Trophoblast cell (in vitro differentiated cells and primary cell): Measurements from ENCODE around the gene ZNF438.

Source experiments
- DNase-seq, 2 donors: peaks; one replicate each; pipeline ENCODE4 v3.0.0-alpha.2; 2016
- H2AFZ ChIP-seq: 2 replicates; pipeline ENCODE4 v1.6.1; 2013; ENCODE audit warnings: low read length, moderate library complexity, mild to moderate bottlenecking; ENCODE audit not compliant: insufficient read depth, poor library complexity
- H2AK5ac ChIP-seq: 2 replicates; pipeline ENCODE4 v1.6.1; 2013; ENCODE audit warnings: mild to moderate bottlenecking, low read length
- H2BK120ac ChIP-seq: 2 replicates; pipeline ENCODE4 v1.6.1; 2013; ENCODE audit warnings: low read length, mild to moderate bottlenecking, moderate library complexity; ENCODE audit not compliant: insufficient read depth, poor library complexity
- H2BK12ac ChIP-seq: 2 replicates; pipeline ENCODE4 v1.6.1; 2013; ENCODE audit warnings: mild to moderate bottlenecking, low read length, moderate library complexity
- H2BK5ac ChIP-seq: 2 replicates; pipeline ENCODE4 v1.6.1; 2013; ENCODE audit warnings: low read length, low read depth, moderate library complexity, mild to moderate bottlenecking; ENCODE audit not compliant: poor library complexity
- H3K14ac ChIP-seq: 2 replicates; pipeline ENCODE4 v1.6.1; 2013; ENCODE audit warnings: mild to moderate bottlenecking, low read length
- H3K18ac ChIP-seq: 2 replicates; pipeline ENCODE4 v1.6.1; 2013; ENCODE audit warnings: mild to moderate bottlenecking, low read length
- H3K23ac ChIP-seq: 2 replicates; pipeline ENCODE4 v1.6.1; 2013; ENCODE audit warnings: low read length
- H3K27ac ChIP-seq: 2 replicates; pipeline ENCODE4 v1.5.1; 2013; ENCODE audit warnings: low read depth, mild to moderate bottlenecking, inconsistent platforms, low read length, moderate library complexity
- H3K27me3 ChIP-seq: 2 replicates; pipeline ENCODE4 v1.6.1; 2013; ENCODE audit warnings: inconsistent platforms, mild to moderate bottlenecking, low read length, moderate library complexity; ENCODE audit not compliant: insufficient read depth
- H3K36me3 ChIP-seq, 2 experiments: 1 replicate in 1 of 2; 2 replicates in 1 of 2; pipeline ENCODE4 v1.6.1; 2013; ENCODE audit warnings: low read length in 2 of 2, mild to moderate bottlenecking in 2 of 2, moderate library complexity in 1 of 2; ENCODE audit not compliant: insufficient read depth in 2 of 2, control insufficient read depth in 1 of 2
- H3K4ac ChIP-seq: 2 replicates; pipeline ENCODE4 v1.6.1; 2013; ENCODE audit warnings: low read depth, mild to moderate bottlenecking, low read length, moderate library complexity
- H3K4me1 ChIP-seq, 2 experiments: 1 replicate in 1 of 2; 2 replicates in 1 of 2; pipeline ENCODE4 v1.6.1; 2013; ENCODE audit warnings: low read length in 2 of 2, mild to moderate bottlenecking in 2 of 2, moderate library complexity in 1 of 2; ENCODE audit not compliant: insufficient read depth in 2 of 2, control insufficient read depth in 1 of 2
- H3K4me2 ChIP-seq: 2 replicates; pipeline ENCODE4 v1.6.1; 2013; ENCODE audit warnings: inconsistent platforms, mild to moderate bottlenecking, low read length, moderate library complexity
- H3K4me3 ChIP-seq: 2 replicates; pipeline ENCODE4 v1.5.1; 2013; ENCODE audit warnings: mild to moderate bottlenecking, low read depth, low read length, inconsistent platforms
- H3K79me1 ChIP-seq: one replicate; pipeline ENCODE4 v1.6.1; 2013; ENCODE audit warnings: low read length
- H3K79me2 ChIP-seq: 2 replicates; pipeline ENCODE4 v1.6.1; 2013; ENCODE audit warnings: low read length, mild to moderate bottlenecking; ENCODE audit not compliant: control insufficient read depth, insufficient read depth, poor library complexity
- H3K9ac ChIP-seq: 2 replicates; pipeline ENCODE4 v1.6.1; 2013; ENCODE audit warnings: mild to moderate bottlenecking, low read length
- H3K9me3 ChIP-seq: 2 replicates; pipeline ENCODE4 v1.6.1; 2013; ENCODE audit warnings: low read depth, mild to moderate bottlenecking, control low read depth, inconsistent platforms, low read length; ENCODE audit not compliant: insufficient read depth
- H4K12ac ChIP-seq: 2 replicates; pipeline ENCODE4 v1.6.1; 2013; ENCODE audit warnings: low read depth, mild to moderate bottlenecking, low read length, moderate library complexity
- H4K8ac ChIP-seq: 2 replicates; pipeline ENCODE4 v1.6.1; 2013; ENCODE audit warnings: low read depth, mild to moderate bottlenecking, low read length, moderate library complexity
- H4K91ac ChIP-seq: one replicate; pipeline ENCODE4 v1.6.1; 2013; ENCODE audit warnings: low read depth, mild to moderate bottlenecking, low read length, moderate library complexity
- WGBS: extraction: QIAGEN DNeasy Blood & Tissue Kit; methylation state at CpG from one replicate; pipeline ENCODE4 v1.1.7; 2013; ENCODE audit warnings: missing lambda C conversion rate; ENCODE audit not compliant: insufficient read length, insufficient coverage; ENCODE audit errors: extremely low coverage; 5-methylcytosine and 5-hydroxymethylcytosine counted together

ZNF438 gene

GRCh38 chr10:30873411-30873810 is 158.3 kb downstream of the ZNF438 start:
- no peak overlapping the region for H3K23ac ChIP-seq
- no peak overlapping the region for H3K4me3 ChIP-seq
- H3K9ac ChIP-seq = no peak overlapping the region
- no peak overlapping the region for H2AK5ac ChIP-seq
- no peak overlapping the region for H2BK12ac ChIP-seq
- H3K79me2 ChIP-seq = no peaks in the 10 kb centered on the region
- no peaks in the 10 kb centered on the region for H3K9me3 ChIP-seq
- H4K8ac ChIP-seq = no peak overlapping the region
- no peak overlapping the region for H2BK5ac ChIP-seq
- H2AFZ ChIP-seq = no peak overlapping the region
- no peak overlapping the region for H2BK120ac ChIP-seq
- H4K12ac ChIP-seq = no peak overlapping the region
- no peaks in the 10 kb centered on the region for H3K36me3 ChIP-seq
- no CpG with 5 or more reads among the region's 1 CpG for WGBS
- no peaks in the 10 kb centered on the region for H3K27me3 ChIP-seq
- H3K4me2 ChIP-seq = no peak overlapping the region
- no peak overlapping the region for H3K4ac ChIP-seq
- H3K14ac ChIP-seq = no peak overlapping the region
- H3K4me1 ChIP-seq = no peaks in the 10 kb centered on the region
- no peak overlapping the region for H3K27ac ChIP-seq
- no peak overlapping the region for H3K18ac ChIP-seq
- no peak overlapping the region for H4K91ac ChIP-seq
- H3K79me1 ChIP-seq = no peaks in the 10 kb centered on the region
- no peak for DNase-seq

GRCh38 chr10:30870896-30871295 is 160.8 kb downstream of the ZNF438 start:
- no peak overlapping the region for H2BK12ac ChIP-seq
- H3K27me3 ChIP-seq = no peaks in the 10 kb centered on the region
- H3K4me2 ChIP-seq = no peak overlapping the region
- no peaks in the 10 kb centered on the region for H3K79me1 ChIP-seq
- H2BK120ac ChIP-seq = no peak overlapping the region
- no peak overlapping the region for H3K27ac ChIP-seq
- no peak overlapping the region for H3K9ac ChIP-seq
- no peaks in the 10 kb centered on the region for H3K79me2 ChIP-seq
- no peak overlapping the region for H3K14ac ChIP-seq
- H3K4me3 ChIP-seq = no peak overlapping the region
- H3K4ac ChIP-seq = no peak overlapping the region
- H4K12ac ChIP-seq = no peak overlapping the region
- H4K8ac ChIP-seq = no peak overlapping the region
- H2AFZ ChIP-seq = no peak overlapping the region
- no peak overlapping the region for H3K18ac ChIP-seq
- no peaks in the 10 kb centered on the region for H3K36me3 ChIP-seq
- DNase-seq = no peak
- no peaks in the 10 kb centered on the region for H3K9me3 ChIP-seq
- no CpG with 5 or more reads among the region's 2 CpGs for WGBS
- no peak overlapping the region for H2AK5ac ChIP-seq
- no peak overlapping the region for H2BK5ac ChIP-seq
- no peak overlapping the region for H3K23ac ChIP-seq
- H4K91ac ChIP-seq = no peak overlapping the region
- peaks cover 0 to under 1% of the 10 kb centered on the region in 2 experiments for H3K4me1 ChIP-seq

- H2BK12ac ChIP-seq = no peak overlapping the region
- no peak overlapping the region for H3K9ac ChIP-seq
- no peak overlapping the region for H2BK5ac ChIP-seq
- no peaks in the 10 kb centered on the region for H3K9me3 ChIP-seq
- no peak overlapping the region for H4K8ac ChIP-seq
- H3K36me3 ChIP-seq = no peaks in the 10 kb centered on the region
- H4K12ac ChIP-seq = no peak overlapping the region
- no peaks in the 10 kb centered on the region for H3K27me3 ChIP-seq
- no peak overlapping the region for H3K4me3 ChIP-seq
- H3K23ac ChIP-seq = no peak overlapping the region
- DNase-seq = no peak
- no peak overlapping the region for H2AK5ac ChIP-seq
- no peak overlapping the region for H3K4ac ChIP-seq
- no peak overlapping the region for H4K91ac ChIP-seq
- H3K79me1 ChIP-seq = peaks cover 2% of the 10 kb centered on the region
- H2AFZ ChIP-seq = no peak overlapping the region
- no peak overlapping the region for H3K27ac ChIP-seq
- peaks cover 0 to 3% of the 10 kb centered on the region in 2 experiments for H3K4me1 ChIP-seq
- H2BK120ac ChIP-seq = no peak overlapping the region
- no peak overlapping the region for H3K14ac ChIP-seq
- H3K79me2 ChIP-seq = no peaks in the 10 kb centered on the region
- no peak overlapping the region for H3K18ac ChIP-seq
- no peak overlapping the region for H3K4me2 ChIP-seq
Measured at GRCh38 chr10:30869566-30869965, 162.1 kb downstream of the ZNF438 start.

GRCh38 chr10:30868611-30869010 is 163.1 kb downstream of the ZNF438 start:
- Histone ChIP-seq H3K27ac (no peak overlapping the region), H2AK5ac (no peak overlapping the region), H3K9ac (no peak overlapping the region), H3K4me3 (no peak overlapping the region), H3K79me1 (peaks cover 2% of the 10 kb centered on the region), H2BK5ac (no peak overlapping the region), H3K18ac (no peak overlapping the region), H3K4me2 (no peak overlapping the region), H3K27me3 (no peaks in the 10 kb centered on the region), H2BK120ac (no peak overlapping the region), H3K9me3 (no peaks in the 10 kb centered on the region), H3K79me2 (no peaks in the 10 kb centered on the region), H4K91ac (no peak overlapping the region), H2AFZ (no peak overlapping the region), H4K12ac (no peak overlapping the region), H3K4ac (no peak overlapping the region), H3K14ac (no peak overlapping the region), H2BK12ac (no peak overlapping the region), H3K23ac (no peak overlapping the region), H3K36me3 (no peaks in the 10 kb centered on the region), H3K4me1 (peaks cover 0 to 6% of the 10 kb centered on the region in 2 experiments), H4K8ac (no peak overlapping the region)
- DNase-seq = no peak
- no CpG with 5 or more reads among the region's 1 CpG for WGBS
